Epithelial cell of alveolus of lung (primary cell): Measurements from ENCODE around the gene NDUFA7. TPM values are rescaled to one million over a fixed set of nuclear protein-coding genes. Genes with fewer than 3 reads are reported as not detected.

Experiments
- total RNA-seq: library from RNA; depleted of rRNA; stranded (reverse); fragments of >200 nt; gene quantifications from 2 replicates; pipeline ENCODE4 v1.2.1, GENCODE V29; 2015

NDUFA7 gene
- 48.2 and 58.2 TPM in 2 replicates for total RNA-seq

DNA sequence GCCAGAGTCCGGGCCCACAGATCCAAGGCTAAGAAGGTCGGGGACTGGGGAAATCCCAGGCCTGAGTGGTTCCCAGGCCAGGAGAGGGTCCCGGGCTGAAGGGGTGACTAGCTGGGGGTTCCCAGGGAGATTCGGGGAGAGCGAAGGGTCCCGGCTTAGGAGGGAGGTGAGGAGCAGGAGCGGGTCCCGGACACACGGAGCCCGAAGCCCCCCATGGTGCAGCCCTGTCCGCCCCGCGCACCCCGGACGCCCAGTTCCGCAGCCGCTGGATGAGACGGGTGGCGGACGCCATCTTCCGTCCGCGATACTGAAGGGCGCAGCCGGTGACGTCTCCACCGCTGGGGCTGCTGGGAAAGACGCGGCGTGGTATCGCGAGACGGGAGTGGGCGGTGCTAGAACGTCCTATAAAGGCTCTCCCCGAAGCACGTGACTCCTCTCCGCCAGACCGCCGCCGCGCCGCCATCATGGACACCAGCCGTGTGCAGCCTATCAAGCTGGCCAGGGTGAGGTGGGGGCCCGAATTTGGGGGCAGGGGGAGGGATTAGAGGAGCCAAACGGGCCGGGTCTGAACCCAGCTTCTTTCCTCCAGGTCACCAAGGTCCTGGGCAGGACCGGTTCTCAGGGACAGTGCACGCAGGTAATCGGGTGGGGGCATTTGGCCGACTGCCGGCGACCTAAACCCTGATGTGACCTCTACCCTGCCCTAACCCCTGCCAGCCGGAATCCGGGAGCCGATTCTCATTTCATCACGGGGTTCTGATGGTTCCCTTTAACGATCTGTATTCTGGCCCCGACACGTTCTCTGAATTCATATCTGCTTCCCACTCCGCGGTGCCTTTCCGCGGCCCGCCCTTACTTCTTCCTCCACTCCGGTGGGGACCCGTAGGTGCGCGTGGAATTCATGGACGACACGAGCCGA is at the start of gene NDUFA7, which contains the start of gene RPS28:
Gene NDUFA7 (minus strand): TSS at position 309 of the 919 bp plus-strand sequence. CDS start 17 bp downstream, at position 292.
Gene RPS28 (plus strand): TSS at position 430 of the 919 bp plus-strand sequence. CDS start 35 bp downstream, at position 465.

DNA sequence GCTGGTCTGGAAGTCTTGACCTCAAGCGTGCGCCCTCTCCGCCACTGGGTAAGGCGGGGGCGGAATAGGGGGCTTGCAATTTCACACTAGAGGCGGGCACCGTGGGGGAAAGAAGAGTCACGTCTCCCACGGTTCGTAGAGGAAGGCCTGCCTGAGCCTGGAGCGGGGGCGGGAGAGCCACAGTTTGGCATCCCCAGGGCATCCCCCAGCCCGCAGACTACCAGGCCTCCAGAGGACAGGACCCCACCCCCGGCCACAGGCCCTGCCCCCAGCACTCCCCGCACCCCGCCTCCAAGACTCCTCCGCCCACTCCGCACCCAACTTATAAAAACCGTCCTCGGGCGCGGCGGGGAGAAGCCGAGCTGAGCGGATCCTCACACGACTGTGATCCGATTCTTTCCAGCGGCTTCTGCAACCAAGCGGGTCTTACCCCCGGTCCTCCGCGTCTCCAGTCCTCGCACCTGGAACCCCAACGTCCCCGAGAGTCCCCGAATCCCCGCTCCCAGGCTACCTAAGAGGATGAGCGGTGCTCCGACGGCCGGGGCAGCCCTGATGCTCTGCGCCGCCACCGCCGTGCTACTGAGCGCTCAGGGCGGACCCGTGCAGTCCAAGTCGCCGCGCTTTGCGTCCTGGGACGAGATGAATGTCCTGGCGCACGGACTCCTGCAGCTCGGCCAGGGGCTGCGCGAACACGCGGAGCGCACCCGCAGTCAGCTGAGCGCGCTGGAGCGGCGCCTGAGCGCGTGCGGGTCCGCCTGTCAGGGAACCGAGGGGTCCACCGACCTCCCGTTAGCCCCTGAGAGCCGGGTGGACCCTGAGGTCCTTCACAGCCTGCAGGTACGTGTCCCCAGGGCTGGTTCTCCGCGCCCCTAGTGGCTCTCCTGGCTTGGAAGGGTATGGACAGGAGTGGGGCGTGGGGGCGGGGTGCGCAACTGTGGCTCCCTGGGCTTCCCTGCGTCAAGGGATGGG is 42.9 kb upstream of the NDUFA7 start, which contains the start of gene ANGPTL4:
Gene ANGPTL4 (plus strand): TSS at position 353 of the 969 bp plus-strand sequence. CDS start 167 bp downstream, at position 520.

DNA sequence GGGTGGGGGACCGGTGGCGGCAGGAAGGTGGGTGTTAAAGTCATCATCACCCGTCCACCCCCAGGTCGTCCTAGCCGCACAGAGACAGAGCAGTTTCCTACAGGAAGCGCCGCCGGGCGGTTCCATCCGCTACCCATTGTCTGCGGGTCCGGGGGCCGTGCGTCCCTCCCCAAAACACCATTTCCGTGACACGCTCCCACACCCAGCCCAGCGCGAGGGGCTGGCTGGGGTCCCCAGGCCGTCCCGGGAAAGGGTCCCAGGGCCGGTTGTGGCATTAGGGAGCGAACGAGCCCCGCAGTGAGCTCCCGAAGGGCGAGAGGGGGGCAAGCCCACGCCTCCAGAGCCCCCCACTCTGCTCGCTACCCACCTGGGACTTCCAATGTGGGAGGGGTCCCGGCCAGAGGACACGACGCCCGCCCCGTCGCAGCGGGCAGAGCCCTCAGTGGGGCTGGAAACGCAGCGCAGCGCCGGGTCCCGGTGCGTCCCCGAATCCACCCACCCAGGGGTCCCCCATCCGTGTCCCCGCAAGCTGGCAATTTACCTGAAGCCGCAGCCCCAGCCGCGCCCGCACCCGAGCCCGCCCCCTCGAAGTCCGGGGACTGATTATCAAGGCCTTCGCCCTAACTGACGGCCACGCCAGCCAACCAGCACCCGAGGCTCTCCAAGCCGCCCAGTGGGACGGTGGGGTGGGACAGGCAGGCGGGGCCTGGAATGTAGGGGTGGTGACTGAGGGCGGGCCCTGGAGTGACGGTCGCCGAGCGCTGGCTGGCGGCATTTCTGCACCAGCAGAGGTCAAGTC is 21.7 kb upstream of the NDUFA7 start, which contains the start of gene KANK3:
Gene KANK3 (minus strand): TSS at position 579 of the 799 bp plus-strand sequence. CDS start 5,434 bp downstream, outside the sequence.

DNA sequence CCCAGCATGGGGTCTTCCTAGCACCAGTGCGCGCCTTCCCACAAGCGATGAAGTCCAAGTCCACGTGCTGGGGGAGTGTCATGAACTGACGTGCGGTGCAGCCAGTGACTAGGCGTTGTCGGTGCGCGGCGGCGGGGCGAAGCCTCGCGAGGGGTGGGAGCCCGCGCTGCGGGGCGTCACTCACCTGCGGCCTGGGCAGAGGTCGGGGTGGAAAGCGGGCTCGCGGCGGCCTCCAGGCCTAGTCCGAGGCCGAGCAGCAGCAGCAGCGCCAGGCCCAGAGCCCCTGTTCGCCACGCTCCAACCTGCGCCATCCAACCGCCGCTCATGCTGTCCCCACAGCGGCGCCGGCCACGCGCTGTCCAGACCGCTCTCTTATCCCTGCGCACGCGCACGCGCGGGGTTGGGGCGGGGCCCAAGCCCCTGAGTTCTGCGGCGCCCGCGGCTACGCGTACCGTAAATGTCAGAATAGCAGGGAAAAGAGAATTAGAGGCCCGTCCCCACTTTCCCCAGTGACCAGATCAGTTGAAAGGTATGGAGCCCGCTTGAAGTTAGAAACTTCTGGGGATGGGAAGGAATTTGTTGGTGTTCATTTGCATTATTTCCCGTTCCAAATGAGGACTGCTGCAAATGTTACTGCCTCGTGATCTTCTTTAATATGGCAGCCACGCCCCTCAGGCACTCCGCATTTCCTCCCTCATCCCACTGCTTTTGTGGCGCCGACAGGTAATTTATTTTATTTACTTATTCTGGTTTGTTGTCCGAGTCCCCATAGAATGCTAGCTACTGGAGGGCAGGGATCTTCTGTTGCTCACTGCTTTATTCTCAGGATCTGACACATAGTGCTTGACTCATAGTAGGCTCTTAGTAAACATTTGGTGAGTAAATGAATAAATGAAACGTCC is 13.0 kb downstream of the NDUFA7 start, which contains the start of gene CD320:
Gene CD320 (minus strand): TSS at position 394 of the 902 bp plus-strand sequence. CDS start 68 bp downstream, at position 326.

Other genes starting within 250 kb of the NDUFA7 start
- gene FBN3, start 171.8 kb downstream of the NDUFA7 start, total RNA-seq, result not detected in 2 replicates
- 4.4 and 20.1 TPM in 2 replicates for gene CERS4, start 112.0 kb downstream of the NDUFA7 start, total RNA-seq
- 60.6 and 82.6 TPM in 2 replicates for gene CD320, start 13.0 kb downstream of the NDUFA7 start, total RNA-seq
- gene RPS28, start 121 bp upstream of the NDUFA7 start, total RNA-seq, result 462 and 558 TPM in 2 replicates
- gene KANK3, start 21.9 kb upstream of the NDUFA7 start, total RNA-seq, result 2.2 and 4.9 TPM in 2 replicates
- 17.6 and 82.0 TPM in 2 replicates for gene ANGPTL4, start 42.8 kb upstream of the NDUFA7 start, total RNA-seq
- gene RAB11B, start 69.0 kb upstream of the NDUFA7 start, total RNA-seq, result 26.8 and 52.6 TPM in 2 replicates
- gene MARCHF2, start 91.9 kb upstream of the NDUFA7 start, total RNA-seq, result 50.5 and 75.0 TPM in 2 replicates
- 75.1 and 96.7 TPM in 2 replicates for gene HNRNPM, start 123.6 kb upstream of the NDUFA7 start, total RNA-seq
- not detected in 2 replicates for gene PRAM1, start 181.3 kb upstream of the NDUFA7 start, total RNA-seq
- 5.7 and 12.1 TPM in 2 replicates for gene ZNF414, start 192.8 kb upstream of the NDUFA7 start, total RNA-seq